HG02885 (cell line): ENCODE measurements around the gene PARD3.
"Not testable (repeated sequence)": the region's sequence is repeated elsewhere in the genome, so short reads cannot be mapped to it uniquely, and the experiment has no call there.

ENCODE experiments used
- ATAC-seq: cut with Tn5 transposase; IDR thresholded peaks from one replicate; pipeline ENCODE4 v1.9.1; 2021; ENCODE audit warnings: mild to moderate bottlenecking; ENCODE audit not compliant: unreplicated experiment, poor library complexity

PARD3 gene

DNA sequence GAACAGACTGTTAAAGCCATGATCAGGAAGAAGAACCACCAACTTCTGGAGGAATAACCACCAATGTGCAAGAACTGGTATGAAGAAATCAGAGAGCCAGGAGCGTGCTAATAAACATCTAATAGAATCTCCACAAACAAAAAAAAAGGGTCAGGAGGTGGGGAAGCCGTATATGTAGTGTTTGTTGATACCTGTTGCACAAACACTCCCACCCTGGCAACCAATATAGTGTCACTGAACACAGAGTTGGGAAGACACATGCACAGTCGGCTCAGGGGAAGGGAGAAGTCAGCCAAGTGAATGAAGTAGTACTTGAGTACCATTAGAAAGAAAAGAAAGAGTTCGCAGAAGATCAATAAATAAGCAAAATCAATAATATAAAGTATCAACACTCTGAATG is 400.1 kb downstream of the PARD3 start:
- no peak for ATAC-seq

DNA sequence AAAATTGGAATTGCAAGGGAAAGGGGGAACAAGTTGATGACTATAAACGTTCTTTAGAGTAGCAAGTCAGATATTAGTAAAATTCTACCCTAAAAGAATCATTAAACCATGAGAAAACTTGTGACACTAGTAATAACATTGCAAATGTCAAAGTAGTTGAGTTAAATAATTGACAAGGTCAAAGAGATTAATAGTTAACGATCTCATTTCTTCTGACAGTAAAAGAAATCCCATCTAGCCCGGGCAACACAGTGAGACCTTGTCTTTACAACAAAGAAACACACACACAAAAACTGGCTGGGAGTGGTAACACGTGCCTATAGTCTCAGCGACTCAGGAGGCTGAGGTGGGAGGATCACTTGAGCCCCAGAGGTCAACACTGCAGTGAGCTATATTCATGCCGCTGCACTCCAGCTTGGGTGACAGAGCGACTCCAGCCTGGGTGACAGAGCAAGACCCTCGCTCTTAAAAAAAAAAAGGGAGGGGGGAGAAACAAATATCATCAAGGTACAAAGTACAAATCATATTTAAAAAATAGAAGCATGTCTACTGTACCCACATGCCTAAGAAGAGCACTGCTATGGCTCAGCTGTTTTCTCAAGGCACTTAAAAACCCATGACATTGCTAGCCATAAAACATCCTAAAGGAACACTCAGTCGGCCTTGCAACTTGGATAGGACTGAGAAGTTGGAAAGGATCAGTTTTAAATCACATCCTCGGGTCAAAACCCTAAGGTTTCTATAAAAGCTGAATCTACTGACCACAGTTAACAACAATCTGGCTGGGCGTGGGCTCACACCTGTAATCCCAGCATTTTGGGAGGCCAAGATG is 401.1 kb downstream of the PARD3 start:
- ATAC-seq = no peak

DNA sequence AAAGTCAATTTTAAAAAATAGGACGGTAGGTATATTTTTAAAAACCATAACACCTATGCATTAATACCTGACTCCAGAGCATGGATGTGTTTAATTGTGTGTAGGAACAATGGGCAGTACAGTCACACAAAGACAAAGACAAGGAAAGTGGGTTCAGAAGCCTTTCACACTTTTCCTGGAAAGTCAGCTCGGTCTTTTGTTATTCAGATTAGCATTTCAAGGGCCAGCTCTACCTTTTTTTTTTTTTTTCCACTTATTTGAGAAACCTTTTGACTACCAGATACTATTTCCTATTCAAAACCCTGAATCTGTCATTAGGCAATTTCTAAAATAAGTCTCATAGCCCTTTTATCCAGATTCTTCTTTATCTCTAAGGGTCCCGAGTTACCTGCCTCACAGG is 401.9 kb downstream of the PARD3 start:
- ATAC-seq = no peak

DNA sequence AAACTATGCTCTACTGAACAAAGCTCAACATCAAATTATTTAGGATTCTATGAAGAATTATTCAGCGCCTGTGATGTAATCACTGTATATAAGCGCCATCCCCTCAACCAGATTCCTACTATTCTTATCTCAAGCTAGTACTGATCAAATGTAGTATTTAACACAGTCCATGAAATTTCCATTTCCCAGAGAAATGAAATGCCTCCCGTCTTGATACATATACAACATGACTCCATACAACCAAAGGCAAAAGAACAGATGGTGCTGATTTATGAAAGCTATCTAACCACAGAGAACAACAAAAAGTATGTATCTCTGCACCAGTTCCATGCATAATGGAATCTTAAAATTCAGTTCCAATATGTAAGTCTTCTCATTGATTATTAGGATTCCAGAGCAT is 406.1 kb downstream of the PARD3 start:
- no peak for ATAC-seq

DNA sequence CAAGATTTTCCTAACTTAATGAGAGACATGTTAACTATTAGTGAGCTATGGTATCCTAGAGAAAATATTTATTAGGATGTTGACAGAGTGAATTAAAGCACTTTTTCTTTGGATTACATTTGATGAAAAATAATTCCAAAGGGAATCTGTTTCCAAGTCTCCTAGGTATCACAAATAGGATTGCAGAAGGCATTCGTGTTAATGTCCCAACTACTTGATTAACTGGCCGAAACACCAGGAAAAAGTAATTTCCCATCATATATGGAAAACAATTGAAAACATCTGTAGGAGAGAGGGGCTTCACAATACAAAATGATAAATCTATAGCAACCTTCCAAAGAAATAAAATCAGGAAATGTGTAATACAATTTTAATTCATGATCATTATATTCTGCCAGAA is 406.7 kb downstream of the PARD3 start:
- ATAC-seq = no peak

DNA sequence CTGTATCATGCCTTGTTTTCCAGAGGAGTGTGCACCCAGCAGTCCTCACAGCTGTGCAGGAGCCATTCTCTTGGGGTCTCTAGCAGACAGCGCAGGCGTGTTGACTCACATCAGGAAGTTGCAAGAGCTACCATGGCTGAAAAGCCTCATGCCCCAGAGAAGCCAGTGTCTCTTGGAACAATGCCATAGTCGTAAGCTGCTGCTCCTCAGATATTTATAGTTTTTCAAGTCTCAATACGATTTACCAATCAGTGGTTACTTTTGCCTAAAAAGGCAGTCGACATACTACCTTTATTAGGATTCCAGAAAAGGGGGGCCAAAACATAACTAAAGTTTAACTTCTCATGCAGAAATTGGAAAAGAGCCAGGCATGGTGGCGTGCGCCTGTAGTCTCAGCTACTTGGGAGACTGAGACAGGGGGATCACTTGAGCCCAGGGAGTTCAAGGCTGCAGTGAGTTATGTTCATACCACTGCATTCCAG is 407.7 kb downstream of the PARD3 start:
- ATAC-seq = no peak

DNA sequence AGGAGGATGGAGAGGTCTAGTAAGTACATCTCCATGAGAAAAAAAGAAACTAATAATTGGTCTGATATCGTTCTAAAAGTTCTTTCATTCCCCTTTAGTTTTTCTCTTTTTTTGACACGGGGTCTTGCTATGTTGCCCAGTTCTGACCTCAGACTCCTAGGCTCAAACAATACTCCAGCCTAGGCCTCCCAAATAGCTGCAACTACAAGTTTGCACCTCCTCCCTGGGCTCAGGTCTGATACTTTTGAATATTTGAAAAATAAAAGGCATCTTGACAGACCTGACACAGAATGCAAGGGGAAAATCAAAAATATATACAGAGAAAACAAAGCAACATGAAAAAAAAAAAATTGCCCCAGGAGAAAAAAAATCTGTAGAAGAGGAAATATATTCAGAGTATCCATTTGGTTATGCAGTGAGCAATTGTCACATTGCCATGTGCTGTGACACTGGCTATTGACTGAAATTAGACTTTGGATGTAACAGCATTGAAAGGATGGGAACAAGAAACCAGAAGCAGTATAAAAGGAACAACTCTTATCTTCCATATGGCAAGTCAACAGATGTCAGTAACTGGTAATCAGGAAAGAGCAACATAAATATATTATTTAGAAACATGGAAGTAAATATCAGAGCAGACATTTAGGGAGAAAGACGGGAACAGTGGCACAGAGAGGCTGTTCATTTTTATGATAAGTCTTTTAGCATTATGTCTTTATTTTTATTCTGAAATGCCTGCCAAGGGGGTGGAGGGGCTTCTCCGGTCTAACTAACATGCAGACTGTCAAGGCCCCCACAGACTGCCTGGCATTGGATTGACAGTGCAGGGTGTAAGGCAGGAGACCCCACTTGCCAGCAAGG is 408.4 kb downstream of the PARD3 start:
- ATAC-seq = no peak

DNA sequence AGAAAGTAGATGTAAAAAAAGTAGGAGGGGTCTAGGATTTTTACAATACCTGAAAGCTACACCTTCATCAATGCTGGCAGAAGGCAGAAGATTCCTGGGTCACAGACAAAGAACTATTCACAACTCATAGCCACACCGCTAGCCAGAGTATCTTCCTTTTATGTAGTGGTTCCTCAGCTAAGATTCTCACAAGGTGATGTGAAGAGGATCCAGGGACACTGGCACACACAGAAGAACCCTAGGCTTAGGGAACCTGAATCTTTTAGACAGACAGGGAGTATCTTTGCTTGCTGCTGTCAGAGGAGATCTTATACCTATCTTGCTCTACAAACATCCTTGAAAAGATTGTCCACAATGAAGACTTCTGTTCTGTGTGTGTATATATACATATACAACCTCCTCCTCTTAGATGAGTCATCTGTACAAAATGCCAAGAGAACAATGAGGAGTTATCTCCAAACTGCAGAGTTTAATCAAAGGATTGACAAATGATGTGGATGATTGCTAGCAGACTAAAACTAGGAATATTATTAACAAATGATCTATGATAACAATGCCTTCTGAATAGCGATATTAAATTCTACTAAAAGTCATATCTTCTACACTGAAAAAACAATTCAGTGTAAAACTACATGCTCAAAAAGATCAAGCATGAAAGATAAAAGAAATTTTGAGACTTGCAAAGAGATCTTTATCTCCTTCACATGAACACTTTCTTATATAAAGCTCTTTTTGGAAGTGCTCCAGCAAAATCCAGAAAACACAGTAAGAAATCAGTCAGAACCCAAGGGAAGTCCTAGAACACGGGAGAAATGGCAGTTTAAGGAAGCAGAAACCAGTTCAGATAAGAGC is 409.3 kb downstream of the PARD3 start:
- no peak for ATAC-seq

DNA sequence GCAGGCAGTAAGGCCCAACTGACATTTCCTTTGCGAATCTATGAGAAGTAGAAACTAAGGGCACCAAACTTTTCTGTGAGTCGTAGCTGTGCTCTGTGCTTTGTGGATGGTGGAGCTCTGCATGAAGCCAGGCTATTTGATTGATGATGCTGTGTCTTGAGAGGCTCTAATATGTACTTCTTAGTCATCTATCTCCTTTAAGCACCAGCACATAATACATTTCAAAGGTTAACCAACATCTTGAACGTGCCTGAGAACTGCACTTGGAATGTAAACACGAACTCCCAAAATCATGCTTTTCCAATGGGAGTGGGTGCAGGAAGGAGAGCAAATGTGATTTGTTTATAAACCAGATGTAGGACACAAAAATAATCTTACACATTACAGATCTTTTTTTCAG is 411.6 kb downstream of the PARD3 start:
- no peak for ATAC-seq

DNA sequence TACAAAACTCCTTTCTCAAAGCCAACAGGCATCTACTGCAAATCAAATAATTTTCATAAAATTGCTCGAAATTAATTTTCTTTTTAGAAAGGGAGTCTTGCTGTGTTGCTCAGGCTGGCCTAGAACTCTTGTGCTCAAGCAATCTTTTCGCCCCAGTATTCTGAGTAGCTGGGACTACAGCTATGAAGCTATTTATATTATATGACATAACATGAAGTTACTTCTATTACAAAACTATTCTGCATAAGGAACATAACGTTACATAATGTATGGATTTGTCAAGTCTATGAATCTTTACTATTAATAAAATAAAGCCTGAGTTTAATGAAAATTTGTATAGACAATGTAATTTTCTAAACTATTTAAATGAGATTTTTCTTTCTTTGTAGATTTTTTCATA is 415.0 kb downstream of the PARD3 start:
- no peak for ATAC-seq

DNA sequence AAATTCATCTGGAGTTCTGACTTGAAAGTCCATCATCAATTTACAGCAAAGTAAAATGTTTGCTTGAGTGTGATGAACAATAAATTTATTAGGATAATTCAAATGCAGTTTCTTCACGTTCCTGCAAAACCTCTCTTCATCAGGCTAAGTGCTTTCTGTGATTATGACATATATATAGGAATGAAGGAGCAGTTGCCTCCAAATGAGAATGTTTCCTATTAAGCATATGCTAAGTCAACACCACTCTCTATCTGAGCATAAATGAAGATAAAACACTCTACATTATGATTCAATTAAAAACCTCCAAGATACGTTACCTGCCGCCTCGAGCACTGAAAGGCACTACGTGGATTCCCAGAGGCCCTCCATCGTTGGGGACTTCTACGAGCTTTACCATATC is 416.1 kb downstream of the PARD3 start:
- ATAC-seq = no peak

DNA sequence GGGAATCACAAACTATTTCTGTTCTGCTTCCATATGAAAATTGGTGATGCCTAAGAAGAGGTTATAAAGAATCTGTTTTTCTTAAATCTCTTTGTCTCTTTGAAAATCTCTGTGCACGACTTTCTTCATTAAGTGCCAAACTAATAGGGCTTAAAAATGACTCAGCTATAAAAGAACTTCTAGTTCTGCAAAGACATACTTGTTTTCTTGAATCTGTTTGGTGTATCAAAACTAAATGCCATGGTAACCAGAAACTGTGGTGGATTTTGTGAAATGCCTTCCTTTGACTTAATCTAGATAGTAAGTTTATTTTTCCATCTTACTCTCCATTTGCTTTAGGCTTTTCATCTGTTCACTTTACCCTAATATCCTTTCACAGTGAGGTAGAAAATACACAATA is 417.8 kb downstream of the PARD3 start:
- no peak for ATAC-seq

DNA sequence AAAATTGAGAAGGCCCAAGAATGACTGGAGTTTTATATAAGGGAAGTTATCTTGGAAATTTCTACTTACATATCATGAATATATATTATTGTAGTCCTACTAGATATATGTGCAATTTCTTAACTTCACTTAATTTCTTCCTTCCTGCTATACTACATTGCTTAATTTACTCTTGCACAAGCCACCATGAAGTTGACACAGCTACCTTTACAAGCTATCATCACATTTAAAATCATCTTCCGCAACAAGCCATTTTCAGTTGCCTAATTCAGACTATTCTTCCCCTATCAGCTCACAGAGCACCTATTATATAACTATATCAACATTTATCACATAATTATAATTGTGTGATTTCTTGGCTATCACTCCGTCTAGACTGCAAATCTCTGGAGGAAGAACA is 418.4 kb downstream of the PARD3 start:
- ATAC-seq = no peak

DNA sequence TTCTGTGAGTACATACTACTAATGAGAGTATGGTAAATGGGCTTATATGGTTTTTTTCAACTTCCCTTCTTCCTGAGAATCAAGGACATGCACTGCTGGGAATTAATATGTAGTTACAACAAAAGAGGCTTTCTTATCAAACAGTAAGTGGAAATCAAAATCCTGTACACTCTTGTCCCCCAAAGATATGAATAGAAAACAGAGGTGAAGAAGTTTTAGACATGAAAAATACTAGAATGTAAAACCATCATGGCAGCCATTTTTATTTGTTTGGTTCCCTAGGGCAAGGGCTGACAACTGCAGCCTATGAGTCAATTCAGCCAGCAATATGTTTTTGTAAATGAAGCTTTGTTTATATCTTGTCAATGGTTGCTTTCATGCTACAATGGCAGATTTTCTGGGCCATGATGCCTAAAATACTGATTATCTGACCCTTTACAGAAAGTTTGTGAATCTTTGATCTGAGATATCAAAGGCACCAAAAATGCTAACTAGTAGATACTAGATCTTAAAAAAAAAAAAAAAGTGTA is 422.4 kb downstream of the PARD3 start:
- ATAC-seq = no peak

DNA sequence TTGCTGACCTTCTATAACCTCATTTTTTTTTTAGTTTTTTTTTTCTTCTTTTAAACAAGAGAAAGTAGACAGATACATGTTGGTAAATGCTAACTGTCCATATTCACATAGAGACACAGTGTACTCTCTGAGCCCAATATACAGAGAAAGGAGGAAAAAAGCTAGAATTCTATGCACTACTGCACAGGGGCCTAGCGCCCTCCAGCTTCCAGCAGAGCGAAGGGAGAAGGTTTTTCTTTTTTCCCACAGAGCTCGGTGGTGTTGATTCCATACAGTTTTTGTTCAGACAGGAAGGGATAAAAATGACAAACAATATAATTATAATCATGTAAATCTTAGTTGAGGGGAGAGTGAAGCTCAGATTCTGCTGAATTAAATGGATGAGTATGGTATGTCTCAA is 423.9 kb downstream of the PARD3 start:
- not testable (repeated sequence) for ATAC-seq

DNA sequence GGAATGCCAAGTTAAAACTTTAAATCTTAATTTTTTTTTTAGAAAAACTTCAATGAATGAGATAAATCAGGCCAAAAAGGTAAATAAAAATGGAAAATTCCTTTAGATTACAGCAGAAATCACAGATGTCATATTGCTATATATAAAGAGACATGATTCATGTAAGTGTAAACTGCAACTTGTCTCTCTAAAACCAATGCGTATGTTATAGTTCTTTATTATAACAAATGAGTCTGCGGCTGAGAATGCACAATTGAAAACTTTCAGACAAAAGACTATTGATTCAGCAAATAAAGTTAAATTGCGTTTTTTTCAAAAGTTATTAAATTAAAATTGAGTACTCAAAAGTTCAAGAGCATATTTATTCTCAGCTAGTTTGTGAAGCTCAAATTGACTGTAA is 425.3 kb downstream of the PARD3 start:
- ATAC-seq = no peak

DNA sequence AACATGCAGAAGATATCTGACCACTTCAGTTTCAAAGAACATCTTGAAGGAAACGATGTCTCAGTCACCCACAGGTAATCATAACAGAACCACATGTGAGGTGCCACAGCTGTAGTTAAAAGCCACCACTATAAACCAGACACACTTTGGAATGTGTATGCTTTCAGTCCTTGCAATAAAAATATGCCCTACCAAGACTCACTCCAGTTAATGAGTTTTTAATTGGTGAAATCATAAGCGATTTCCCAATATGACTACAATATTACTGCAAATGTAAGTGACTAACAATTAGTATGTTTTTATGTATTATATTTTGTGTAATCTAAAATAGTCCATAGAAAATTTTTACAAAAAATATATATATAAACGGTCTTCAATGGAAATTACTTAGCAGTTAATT is 428.2 kb downstream of the PARD3 start:
- ATAC-seq = no peak

DNA sequence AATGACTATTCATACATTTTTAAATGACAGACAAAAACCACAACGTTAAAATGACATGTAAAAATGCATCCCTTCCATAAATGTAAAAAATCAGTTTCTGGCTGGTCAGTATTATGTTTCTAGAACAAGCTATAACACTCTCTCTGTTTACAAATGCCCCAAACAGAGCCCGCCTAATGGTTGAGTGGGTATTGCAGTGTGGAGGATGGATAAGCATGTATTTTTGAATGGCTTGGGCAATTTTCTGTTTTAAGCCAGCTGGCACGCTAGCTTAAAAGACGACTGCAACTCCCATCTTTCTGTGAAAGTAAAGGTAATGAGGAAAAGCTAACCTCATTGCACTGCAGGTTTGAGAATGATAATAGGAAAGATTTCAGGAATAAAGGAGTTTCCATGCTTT is 430.7 kb downstream of the PARD3 start:
- no peak for ATAC-seq

DNA sequence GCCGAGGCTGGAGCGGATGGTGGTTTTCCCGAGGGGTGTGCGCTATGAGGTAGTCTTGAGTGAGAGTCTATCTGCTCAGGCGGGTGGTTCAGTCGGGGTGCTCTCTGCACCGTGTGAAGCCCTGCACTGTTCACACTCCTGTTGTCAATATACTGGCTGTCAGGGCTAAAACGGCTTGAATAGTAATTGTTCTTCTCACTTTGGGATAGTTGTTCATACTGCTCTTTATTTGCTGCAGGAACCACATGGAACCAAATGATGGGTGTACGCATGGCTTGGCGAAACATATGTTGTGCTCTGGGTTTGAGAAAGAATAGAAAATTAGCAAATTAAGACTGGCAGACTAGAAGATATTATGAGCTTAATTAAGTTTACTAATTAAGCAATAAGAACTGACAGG is 432.5 kb downstream of the PARD3 start:
- ATAC-seq = no peak

DNA sequence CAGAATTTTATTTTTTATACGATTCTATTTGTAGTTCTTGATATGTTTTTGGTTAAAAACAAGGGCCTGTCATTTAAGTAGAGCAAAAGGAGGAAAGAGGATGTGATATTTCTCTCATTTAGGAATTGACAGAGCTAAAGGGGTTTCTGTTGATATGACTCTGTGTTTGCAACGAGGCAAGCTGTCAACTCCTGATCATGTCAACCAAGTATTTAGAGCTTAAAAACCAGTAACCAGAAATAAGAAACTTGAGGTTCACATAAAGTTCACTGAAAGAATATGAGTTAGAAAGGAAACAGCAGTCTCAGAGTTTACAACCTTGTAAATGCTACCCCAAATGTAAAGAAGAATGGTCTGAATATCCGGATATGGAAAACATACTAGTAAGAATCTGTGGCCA is 434.2 kb downstream of the PARD3 start:
- ATAC-seq = no peak
